ENCODE results near the gene NLRX1. TPM values are rescaled to one million over a fixed set of nuclear protein-coding genes. Genes with fewer than 3 reads are reported as not detected.

The NLRX1 gene
- total and polyA plus RNA-seq, 2 experiments from 2014 or later, result 13.4 to 28.0 TPM

DNA sequence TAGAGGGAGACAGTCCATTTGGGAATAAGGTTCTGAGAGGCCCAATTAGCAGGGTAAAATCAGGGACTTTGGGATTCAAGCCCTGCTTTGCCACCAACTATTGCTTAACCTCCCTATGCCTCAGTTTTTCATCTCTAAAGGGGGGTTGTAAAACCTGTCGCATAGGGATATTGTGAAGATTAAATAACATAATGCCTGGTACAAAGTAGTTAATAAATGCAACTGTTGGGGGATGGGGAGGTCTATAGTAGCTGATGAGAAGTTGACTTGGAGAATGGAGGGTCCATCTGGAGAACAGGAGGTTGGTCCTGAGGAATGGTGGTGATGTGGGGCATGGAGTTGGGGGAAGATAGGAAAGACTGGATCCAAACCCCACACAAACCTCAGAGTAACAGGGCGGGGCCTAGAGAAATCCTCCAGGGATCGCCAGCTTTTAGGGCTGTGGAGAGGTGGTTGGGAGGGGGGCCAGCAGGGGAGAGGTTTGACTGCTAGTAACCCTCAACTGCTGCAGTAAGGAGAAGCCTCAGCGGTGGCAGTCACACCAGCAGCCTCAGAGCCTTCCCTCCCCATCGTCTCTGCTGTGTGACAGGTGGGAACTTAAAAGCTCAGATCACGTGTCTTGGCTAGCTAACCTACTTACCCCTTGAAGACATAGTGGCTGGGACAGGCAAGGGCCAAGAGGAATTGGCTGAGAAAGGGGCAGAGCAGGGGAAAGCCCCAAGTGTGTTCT, 20.8 kb upstream of the NLRX1 start:
- no peaks in the 10 kb centered on the region for H3K36me3 ChIP-seq (ENCODE audit: low read depth)
- H3F3A ChIP-seq (ENCODE audit: insufficient read depth), result no peaks in the 10 kb centered on the region
- no peak for TF ChIP-seq EZH2phosphoT487 (IDR thresholded peaks at IDR 0.05; ENCODE audit: insufficient read depth, low read depth)
- TF ChIP-seq EZH2 (IDR thresholded peaks at IDR 0.05; ENCODE audit: insufficient read depth, poor library complexity, severe bottlenecking), result no peak
- H3K27ac ChIP-seq, result no peak overlapping the region
- H3K9ac ChIP-seq, result no peak overlapping the region
- no peak overlapping the region for H3K4me2 ChIP-seq (ENCODE audit: unreplicated experiment)
- peaks cover 32% of the 10 kb centered on the region; the same call in 1 of the 2 replicates for H3K27me3 ChIP-seq (replicated peaks; ENCODE audit: insufficient read depth)
- no peak for DNase-seq
- WGBS, 2 experiments (ENCODE audit: low coverage in 1 of 2, low lambda C conversion rate in 2 of 2, missing lambda C conversion rate in 2 of 2), result 37 to 49% methylated on average over 6 of the region's 6 CpGs
- H3K9me3 ChIP-seq (ENCODE audit: low read depth), result no peaks in the 10 kb centered on the region
- no peak overlapping the region for H3K4me3 ChIP-seq
- H3K9me2 ChIP-seq (ENCODE audit: insufficient read depth), result no peaks in the 10 kb centered on the region
- in situ Hi-C loops (cut with MboI), result no loop called here
- H4K20me1 ChIP-seq (ENCODE audit: insufficient read depth), result no peaks in the 10 kb centered on the region
- no peaks in the 10 kb centered on the region for H3K79me2 ChIP-seq (ENCODE audit: insufficient read depth)
- no peaks in the 10 kb centered on the region for H3K4me1 ChIP-seq (ENCODE audit: insufficient read depth)
- no peak overlapping the region for H2AFZ ChIP-seq

DNA sequence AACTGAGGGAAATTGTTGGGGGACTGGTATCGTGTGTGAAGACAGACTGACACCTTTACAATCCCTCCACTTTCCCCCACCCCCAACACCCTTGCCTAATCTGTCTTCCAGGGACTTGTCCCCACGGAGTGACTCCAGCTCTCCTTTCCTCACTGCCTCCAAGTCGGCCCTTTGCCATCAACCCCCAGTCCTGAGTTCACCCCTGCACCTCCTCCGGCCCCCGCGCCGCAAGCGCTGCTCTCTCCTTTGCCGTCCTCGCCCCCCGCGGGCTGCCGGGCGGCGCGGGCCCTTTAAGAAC, 19.9 kb upstream of the NLRX1 start:
- 1 to 4% methylated on average over 7 to 16 of the region's 16 CpGs for WGBS, 2 experiments (ENCODE audit: low coverage in 1 of 2, low lambda C conversion rate in 2 of 2, missing lambda C conversion rate in 2 of 2)
- no peaks in the 10 kb centered on the region for H3K9me3 ChIP-seq (ENCODE audit: low read depth)

DNA sequence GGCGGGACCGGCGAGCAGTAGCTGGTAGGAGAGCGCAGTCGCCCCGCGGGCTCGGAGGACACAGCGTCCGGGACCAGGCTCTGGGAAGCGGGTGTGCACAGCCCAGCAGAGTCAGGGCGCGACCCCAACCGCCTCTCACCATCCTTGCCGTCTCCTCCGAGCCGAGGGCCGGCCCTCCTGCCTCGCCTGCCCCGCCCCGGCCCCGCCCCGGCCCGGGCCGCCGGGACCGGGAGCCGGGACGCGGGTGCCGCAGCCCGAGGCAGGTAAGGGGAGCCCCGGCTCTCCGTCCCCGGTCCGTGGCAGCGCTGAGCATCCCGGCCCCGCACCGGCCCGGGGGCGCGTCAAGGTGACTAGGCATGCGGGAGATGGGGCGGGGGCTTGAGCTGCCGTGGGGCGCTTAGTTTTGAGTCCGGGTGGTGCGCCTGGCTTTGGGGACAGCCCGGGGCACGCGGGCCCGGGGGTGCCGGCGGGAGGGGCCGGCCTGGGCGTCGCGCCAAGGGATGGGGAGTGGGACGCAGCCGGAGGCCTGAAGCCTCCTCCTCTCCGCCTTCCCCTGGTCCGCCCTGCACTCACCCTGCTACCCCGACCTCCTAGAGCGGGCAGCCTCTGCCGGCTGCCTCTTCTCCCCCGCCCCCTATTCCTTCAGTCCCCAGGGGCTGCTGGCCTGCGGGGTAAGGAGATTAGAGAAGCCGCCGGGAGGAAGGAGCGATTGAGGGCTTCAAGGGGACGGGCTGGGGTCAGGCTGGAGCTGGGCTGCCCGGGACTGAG, 19.3 kb upstream of the NLRX1 start, which contains the start of gene ABCG4:
Gene ABCG4, plus strand, starts transcription at position 35 of the 768 bp plus-strand sequence. CDS start 914 bp downstream, outside the sequence.
- no peaks in the 10 kb centered on the region for H3K9me3 ChIP-seq (ENCODE audit: low read depth)
- H3K9ac ChIP-seq, result peak within 1 kb of the TSS; percentile 33; the same call in 1 of the 2 replicates
- in situ Hi-C loops (cut with MboI), result no loop called here
- H3K4me2 ChIP-seq (ENCODE audit: unreplicated experiment), result peak within 1 kb of the TSS; percentile 84
- H3K36me3 ChIP-seq (ENCODE audit: low read depth), result no peaks in the 10 kb centered on the region
- peaks cover 42% of the 10 kb centered on the region; the same call in 1 of the 2 replicates for H3K27me3 ChIP-seq (replicated peaks; ENCODE audit: insufficient read depth)
- no peaks in the 10 kb centered on the region for H4K20me1 ChIP-seq (ENCODE audit: insufficient read depth)
- no peaks in the 10 kb centered on the region for H3K79me2 ChIP-seq (ENCODE audit: insufficient read depth)
- H3K4me1 ChIP-seq (ENCODE audit: insufficient read depth), result no peaks in the 10 kb centered on the region
- H3F3A ChIP-seq (ENCODE audit: insufficient read depth), result no peaks in the 10 kb centered on the region
- peak within 1 kb of the TSS; percentile 87 for H2AFZ ChIP-seq
- H3K4me3 ChIP-seq, result peak within 1 kb of the TSS; percentile 71
- TF ChIP-seq EZH2 (IDR thresholded peaks at IDR 0.05; ENCODE audit: insufficient read depth, poor library complexity, severe bottlenecking) (no peak), EZH2phosphoT487 (IDR thresholded peaks at IDR 0.05; ENCODE audit: insufficient read depth, low read depth) (no peak)
- DNase-seq, result peak; percentile 49
- 3 to 8% methylated on average over 9 to 20 of the region's 73 CpGs for WGBS, 2 experiments (ENCODE audit: low coverage in 1 of 2, low lambda C conversion rate in 2 of 2, missing lambda C conversion rate in 2 of 2)
- no peak within 1 kb of the TSS for H3K27ac ChIP-seq
- no peaks in the 10 kb centered on the region for H3K9me2 ChIP-seq (ENCODE audit: insufficient read depth)

More for the DNA sequence above, 19.9 kb upstream of the NLRX1 start:
- H2AFZ ChIP-seq, result peak overlapping the region; percentile 87
- H3K9me2 ChIP-seq (ENCODE audit: insufficient read depth), result no peaks in the 10 kb centered on the region
- H3K4me3 ChIP-seq, result peak overlapping the region; percentile 71
- no peaks in the 10 kb centered on the region for H3K4me1 ChIP-seq (ENCODE audit: insufficient read depth)
- H4K20me1 ChIP-seq (ENCODE audit: insufficient read depth), result no peaks in the 10 kb centered on the region
- H3K9ac ChIP-seq, result peak overlapping the region; percentile 33; the same call in 1 of the 2 replicates
- H3K4me2 ChIP-seq (ENCODE audit: unreplicated experiment), result peak overlapping the region; percentile 84
- no peak overlapping the region for H3K27ac ChIP-seq
- no peaks in the 10 kb centered on the region for H3K79me2 ChIP-seq (ENCODE audit: insufficient read depth)
- H3F3A ChIP-seq (ENCODE audit: insufficient read depth), result no peaks in the 10 kb centered on the region
- in situ Hi-C loops (cut with MboI), result no loop called here
- H3K27me3 ChIP-seq (replicated peaks; ENCODE audit: insufficient read depth), result peaks cover 40% of the 10 kb centered on the region; the same call in 1 of the 2 replicates
- TF ChIP-seq EZH2 (IDR thresholded peaks at IDR 0.05; ENCODE audit: insufficient read depth, poor library complexity, severe bottlenecking) (no peak), EZH2phosphoT487 (IDR thresholded peaks at IDR 0.05; ENCODE audit: insufficient read depth, low read depth) (no peak)
- DNase-seq, result no peak
- no peaks in the 10 kb centered on the region for H3K36me3 ChIP-seq (ENCODE audit: low read depth)

DNA sequence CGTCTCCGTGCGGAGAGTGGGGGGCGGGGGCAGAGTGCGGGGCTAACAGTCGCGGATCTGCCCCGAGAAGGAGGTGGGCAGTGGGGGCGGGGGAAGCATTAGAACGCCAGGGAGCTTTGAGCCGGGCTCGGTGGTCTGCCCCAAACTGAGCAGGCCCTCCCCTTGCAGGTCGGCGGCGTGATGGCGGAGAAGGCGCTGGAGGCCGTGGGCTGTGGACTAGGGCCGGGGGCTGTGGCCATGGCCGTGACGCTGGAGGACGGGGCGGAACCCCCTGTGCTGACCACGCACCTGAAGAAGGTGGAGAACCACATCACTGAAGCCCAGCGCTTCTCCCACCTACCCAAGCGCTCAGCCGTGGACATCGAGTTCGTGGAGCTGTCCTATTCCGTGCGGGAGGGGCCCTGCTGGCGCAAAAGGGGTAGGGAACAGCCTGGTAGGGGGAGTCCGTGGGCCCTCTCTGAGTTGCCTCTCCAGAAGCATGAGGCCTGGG, 18.7 kb upstream of the NLRX1 start:
- TF ChIP-seq EZH2 (IDR thresholded peaks at IDR 0.05; ENCODE audit: insufficient read depth, poor library complexity, severe bottlenecking), result no peak
- TF ChIP-seq EZH2phosphoT487 (IDR thresholded peaks at IDR 0.05; ENCODE audit: insufficient read depth, low read depth), result no peak
- no peaks in the 10 kb centered on the region for H3K9me2 ChIP-seq (ENCODE audit: insufficient read depth)
- H2AFZ ChIP-seq, result no peak overlapping the region; the same call in 1 of the 2 replicates
- no peaks in the 10 kb centered on the region for H4K20me1 ChIP-seq (ENCODE audit: insufficient read depth)
- H3K4me1 ChIP-seq (ENCODE audit: insufficient read depth), result no peaks in the 10 kb centered on the region
- peak overlapping the region; percentile 71; the same call in 1 of the 2 replicates for H3K4me3 ChIP-seq
- no peak for DNase-seq
- no peaks in the 10 kb centered on the region for H3K79me2 ChIP-seq (ENCODE audit: insufficient read depth)
- no peak overlapping the region for H3K27ac ChIP-seq
- no peak overlapping the region for H3K9ac ChIP-seq
- H3K9me3 ChIP-seq (ENCODE audit: low read depth), result no peaks in the 10 kb centered on the region
- peaks cover 42% of the 10 kb centered on the region; the same call in 1 of the 2 replicates for H3K27me3 ChIP-seq (replicated peaks; ENCODE audit: insufficient read depth)
- no peak overlapping the region for H3K4me2 ChIP-seq (ENCODE audit: unreplicated experiment)
- in situ Hi-C loops (cut with MboI), result no loop called here
- no peaks in the 10 kb centered on the region for H3K36me3 ChIP-seq (ENCODE audit: low read depth)
- no peaks in the 10 kb centered on the region for H3F3A ChIP-seq (ENCODE audit: insufficient read depth)
- WGBS, 2 experiments (ENCODE audit: low coverage in 1 of 2, low lambda C conversion rate in 2 of 2, missing lambda C conversion rate in 2 of 2), result 36 to 42% methylated on average over 21 to 32 of the region's 33 CpGs
